SHP77 treated with DMSO at 0.1 percent for 48 hours (cell line): Measurements from ENCODE around the gene PLCL2.
"Not testable (repeated sequence)": the region's sequence is repeated elsewhere in the genome, so short reads cannot be mapped to it uniquely, and the experiment has no call there.

Source experiments
- DNase-seq: peaks from one replicate; lab custom pipeline; 2025; lab: John Stamatoyannopoulos, UW

Gene PLCL2

GRCh38 chr3:17075907-17076306 lies 191.2 kb downstream of the PLCL2 start:
- no peak for DNase-seq

GRCh38 chr3:17076940-17077605 lies 192.3 kb downstream of the PLCL2 start:
- no peak for DNase-seq

GRCh38 chr3:17077606-17078005 lies 192.9 kb downstream of the PLCL2 start:
- no peak for DNase-seq

GRCh38 chr3:17078926-17079465 lies 194.2 kb downstream of the PLCL2 start:
- DNase-seq, result no peak

GRCh38 chr3:17079933-17080332 lies 195.2 kb downstream of the PLCL2 start:
- DNase-seq, result no peak

- DNase-seq, result no peak
Measured at GRCh38 chr3:17081520-17081919, 196.8 kb downstream of the PLCL2 start.

- DNase-seq, result no peak
Measured at GRCh38 chr3:17087509-17087908, 202.8 kb downstream of the PLCL2 start.

GRCh38 chr3:17088017-17088416 lies 203.3 kb downstream of the PLCL2 start:
- no peak for DNase-seq

GRCh38 chr3:17088602-17089313 lies 204.0 kb downstream of the PLCL2 start:
- DNase-seq, result no peak

- DNase-seq, result no peak
Measured at GRCh38 chr3:17089314-17089700, 204.6 kb downstream of the PLCL2 start.

- DNase-seq, result no peak
Measured at GRCh38 chr3:17090280-17090983, 205.7 kb downstream of the PLCL2 start.

- no peak for DNase-seq
Measured at GRCh38 chr3:17091910-17092582, 207.3 kb downstream of the PLCL2 start.

- no peak for DNase-seq
Measured at GRCh38 chr3:17092583-17092933, 207.8 kb downstream of the PLCL2 start.

GRCh38 chr3:17094551-17094950 lies 209.8 kb downstream of the PLCL2 start:
- no peak for DNase-seq

GRCh38 chr3:17103579-17103978 lies 218.8 kb downstream of the PLCL2 start:
- DNase-seq, result no peak

GRCh38 chr3:17106801-17107200 lies 222.0 kb downstream of the PLCL2 start:
- not testable (repeated sequence) for DNase-seq

GRCh38 chr3:17110660-17111396 lies 226.1 kb downstream of the PLCL2 start:
- DNase-seq, result no peak

GRCh38 chr3:17111586-17111985 lies 226.8 kb downstream of the PLCL2 start:
- no peak for DNase-seq

GRCh38 chr3:17115186-17115585 lies 230.4 kb downstream of the PLCL2 start:
- DNase-seq, result no peak

GRCh38 chr3:17116007-17116600 lies 231.3 kb downstream of the PLCL2 start:
- DNase-seq, result no peak

- no peak for DNase-seq
Measured at GRCh38 chr3:17118771-17119170, 234.0 kb downstream of the PLCL2 start.
